OCI-LY7 (cell line): ENCODE results near the gene PTPRM. TPM values are rescaled to one million over a fixed set of nuclear protein-coding genes. Genes with fewer than 3 reads are reported as not detected.

Source experiments
- BruUV-seq: library from RNA; stranded (reverse); fragments of 400-500 nt; replicated peaks from 2 replicates; lab custom pipeline; 2021; lab: Mats Ljungman, UMichigan
- CTCF ChIA-PET: fragments of 300-600 bp; sonication (Branson Sonifier 250); formaldehyde crosslinking; loops from one replicate; lab custom pipeline; 2022; ENCODE audit warnings: antibody characterized with exemption; ENCODE audit not compliant: unreplicated experiment; lab: Charles Lee
- POLR2A ChIA-PET: fragments of 300-600 bp; sonication (Branson Sonifier 250); formaldehyde crosslinking; loops from one replicate; lab custom pipeline; 2022; ENCODE audit warnings: antibody characterized with exemption; lab: Charles Lee
- DNase-seq: peaks from one replicate; pipeline ENCODE4 v3.0.0-alpha.2; 2015; ENCODE audit warnings: low spot score
- H2AFZ ChIP-seq: fragments of 200-600 bp; sonication (generic), shearing (Covaris generic); 2 replicates; pipeline ENCODE4 v1.6.1; 2014; ENCODE audit warnings: mild to moderate bottlenecking, antibody characterized with exemption, low read length, moderate library complexity
- H3K27ac ChIP-seq: fragments of 200-600 bp; sonication (generic); 2 replicates; pipeline ENCODE4 v1.5.1; 2014; ENCODE audit warnings: mixed run types, low read depth, mild to moderate bottlenecking, moderate library complexity, low read length, inconsistent platforms; ENCODE audit not compliant: poor library complexity, severe bottlenecking
- H3K36me3 ChIP-seq: fragments of 200-600 bp; sonication (generic); 2 replicates; pipeline ENCODE4 v1.6.1; 2014; ENCODE audit warnings: mild to moderate bottlenecking, antibody characterized with exemption, low read length, moderate library complexity, mixed read lengths; ENCODE audit not compliant: insufficient read depth
- H3K4me1 ChIP-seq: fragments of 200-600 bp; sonication (generic); 2 replicates; pipeline ENCODE4 v1.5.1; 2014; ENCODE audit warnings: mild to moderate bottlenecking, low read length; ENCODE audit not compliant: insufficient read depth, poor library complexity, severe bottlenecking
- H3K4me2 ChIP-seq: fragments of 200-600 bp; sonication (generic); 2 replicates; pipeline ENCODE4 v1.6.1; 2014; ENCODE audit warnings: mild to moderate bottlenecking, low read length
- H3K4me3 ChIP-seq: fragments of 200-600 bp; sonication (generic); 2 replicates; pipeline ENCODE4 v1.5.1; 2014; ENCODE audit warnings: mild to moderate bottlenecking, low read depth, low read length; ENCODE audit not compliant: poor library complexity, severe bottlenecking
- H3K79me2 ChIP-seq: fragments of 200-600 bp; sonication (generic); 2 replicates; pipeline ENCODE4 v1.6.1; 2016; ENCODE audit warnings: low read depth, mild to moderate bottlenecking, low read length, moderate library complexity, mixed read lengths; ENCODE audit not compliant: insufficient read depth
- H3K9me2 ChIP-seq: fragments of 200-600 bp; sonication (generic); 2 replicates; pipeline ENCODE4 v1.6.1; 2016; ENCODE audit warnings: mild to moderate bottlenecking, low read length, mixed read lengths; ENCODE audit not compliant: insufficient read depth
- H3K9me3 ChIP-seq: fragments of 200-600 bp; sonication (generic); 2 replicates; pipeline ENCODE4 v1.6.1; 2014; ENCODE audit warnings: mild to moderate bottlenecking, mixed run types, low read length, mixed read lengths
- H4K20me1 ChIP-seq: fragments of 200-600 bp; sonication (generic); 2 replicates; pipeline ENCODE4 v1.6.1; 2014; ENCODE audit warnings: mild to moderate bottlenecking, antibody characterized with exemption, low read length, moderate library complexity, mixed read lengths; ENCODE audit not compliant: insufficient read depth
- EZH2phosphoT487 ChIP-seq: fragments of 200-600 bp; sonication (generic); IDR thresholded peaks from 2 replicates; pipeline ENCODE4 v1.6.1; 2018; ENCODE audit warnings: low read depth, borderline replicate concordance, mild to moderate bottlenecking, mixed run types, antibody characterized with exemption, low read length, moderate library complexity, mixed read lengths
- intact Hi-C: fragments of 100-400 bp; cut with micrococcal nuclease; formaldehyde crosslinking; loops from one replicate; pipeline ENCODE4 v1.10.0; 2022; ENCODE audit not compliant: unreplicated experiment
- total RNA-seq, 2 experiments: library from RNA; depleted of rRNA in 1 of 2; stranded (reverse); fragments of >200 nt in 1 of 2; shearing (Covaris generic) in 1 of 2; gene quantifications; 2 replicates each; pipeline ENCODE4 v1.2.3, GENCODE V29; 2014 to 2022
- TF ChIP-seq, protein P1 (sequence below): fragments of 200-600 bp; sonication (generic); conservative IDR thresholded peaks from 2 replicates; pipeline ENCODE4 v1.5.1; 2014; ENCODE audit warnings: mild to moderate bottlenecking, antibody characterized with exemption, low read length, moderate library complexity, mixed read lengths

PTPRM gene
- total RNA-seq, 2 experiments from 2014 or later = not detected

GRCh38 chr18:7579176-7579917, 12.2 kb downstream of the PTPRM start:
- CTCF ChIA-PET = no interaction called here
- H3K79me2 ChIP-seq = no peaks in the 10 kb centered on the region

DNA sequence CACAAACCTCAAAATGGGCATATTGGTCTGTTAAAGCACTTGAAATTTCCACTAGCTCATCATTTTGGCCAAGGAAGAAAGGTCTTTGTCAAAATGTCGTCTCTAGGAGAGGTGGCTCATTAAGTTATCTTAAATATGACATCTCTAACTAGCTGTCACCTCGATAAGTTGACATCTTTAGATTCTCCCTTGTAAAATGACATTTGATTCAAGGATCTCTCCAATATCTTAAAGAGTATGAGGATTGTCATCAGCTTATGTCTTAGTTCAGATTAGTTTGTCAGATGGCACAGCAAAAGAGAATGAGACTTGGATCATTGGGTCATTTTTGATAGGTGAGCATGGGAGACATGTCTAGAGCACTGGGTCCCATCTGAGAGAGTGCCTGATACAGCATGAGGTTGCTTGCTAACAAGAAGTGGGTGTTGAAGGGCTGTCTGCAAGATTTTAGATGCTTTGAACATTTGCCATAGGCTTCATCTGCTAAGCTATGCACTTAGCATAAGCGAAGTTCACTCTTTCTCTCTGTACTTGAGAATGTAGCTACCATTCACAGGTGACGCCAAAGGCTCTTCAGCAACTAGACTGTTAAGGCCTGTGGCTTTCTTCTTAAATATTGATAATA, 12.9 kb downstream of the PTPRM start:
- Histone ChIP-seq H3K36me3 (no peaks in the 10 kb centered on the region), H3K9me2 (no peaks in the 10 kb centered on the region; the same call in 1 of the 2 replicates), H3K9me3 (no peaks in the 10 kb centered on the region), H3K4me3 (no peak overlapping the region), H4K20me1 (no peaks in the 10 kb centered on the region), H3K4me1 (no peaks in the 10 kb centered on the region), H2AFZ (no peak overlapping the region), H3K27ac (no peak overlapping the region), H3K79me2 (no peaks in the 10 kb centered on the region), H3K4me2 (no peak overlapping the region)
- TF ChIP-seq, protein P1, sequence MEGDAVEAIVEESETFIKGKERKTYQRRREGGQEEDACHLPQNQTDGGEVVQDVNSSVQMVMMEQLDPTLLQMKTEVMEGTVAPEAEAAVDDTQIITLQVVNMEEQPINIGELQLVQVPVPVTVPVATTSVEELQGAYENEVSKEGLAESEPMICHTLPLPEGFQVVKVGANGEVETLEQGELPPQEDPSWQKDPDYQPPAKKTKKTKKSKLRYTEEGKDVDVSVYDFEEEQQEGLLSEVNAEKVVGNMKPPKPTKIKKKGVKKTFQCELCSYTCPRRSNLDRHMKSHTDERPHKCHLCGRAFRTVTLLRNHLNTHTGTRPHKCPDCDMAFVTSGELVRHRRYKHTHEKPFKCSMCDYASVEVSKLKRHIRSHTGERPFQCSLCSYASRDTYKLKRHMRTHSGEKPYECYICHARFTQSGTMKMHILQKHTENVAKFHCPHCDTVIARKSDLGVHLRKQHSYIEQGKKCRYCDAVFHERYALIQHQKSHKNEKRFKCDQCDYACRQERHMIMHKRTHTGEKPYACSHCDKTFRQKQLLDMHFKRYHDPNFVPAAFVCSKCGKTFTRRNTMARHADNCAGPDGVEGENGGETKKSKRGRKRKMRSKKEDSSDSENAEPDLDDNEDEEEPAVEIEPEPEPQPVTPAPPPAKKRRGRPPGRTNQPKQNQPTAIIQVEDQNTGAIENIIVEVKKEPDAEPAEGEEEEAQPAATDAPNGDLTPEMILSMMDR = no peak
- no peak for TF ChIP-seq EZH2phosphoT487
- ChIA-PET CTCF (no interaction called here), POLR2A (no interaction called here)
- BruUV-seq = no TSS peak
- no peak for DNase-seq
- intact Hi-C loops = no loop called here

More at GRCh38 chr18:7579176-7579917, 12.2 kb downstream of the PTPRM start:
- POLR2A ChIA-PET = no interaction called here
- intact Hi-C loops = no loop called here
- H3K36me3 ChIP-seq = no peaks in the 10 kb centered on the region
- no TSS peak for BruUV-seq
- TF ChIP-seq, protein P1 = no peak
- no peak for TF ChIP-seq EZH2phosphoT487
- no peak overlapping the region for H3K4me2 ChIP-seq
- H3K4me1 ChIP-seq = no peaks in the 10 kb centered on the region
- H3K9me3 ChIP-seq = no peaks in the 10 kb centered on the region
- no peaks in the 10 kb centered on the region for H4K20me1 ChIP-seq
- DNase-seq = no peak
- no peak overlapping the region for H2AFZ ChIP-seq
- H3K4me3 ChIP-seq = no peak overlapping the region
- no peak overlapping the region for H3K27ac ChIP-seq
- no peaks in the 10 kb centered on the region; the same call in 1 of the 2 replicates for H3K9me2 ChIP-seq
